Pancreas (tissue), 10 donors: ENCODE measurements around the gene CSF2RB. TPM values are rescaled to one million over a fixed set of nuclear protein-coding genes. Genes with fewer than 3 reads are reported as not detected.

Source experiments
- ATAC-seq, 4 donors: fragments of 200-7000 bp; cut with Tn5 transposase; one replicate each; pipeline versions ENCODE4 v1.8.0 to v1.9.1; 2020; ENCODE audit warnings: mild to moderate bottlenecking in 4 of 4, moderate library complexity in 4 of 4
- DNase-seq, 6 donors: peaks; one replicate each; pipeline ENCODE4 v3.0.0-alpha.2; 2020
- FAIRE-seq: peaks from 2 replicates; lab custom pipeline; 2012; peaks lifted over from hg19 to GRCh38; lab: Jason Lieb, UNC
- H3K27ac ChIP-seq, 4 donors: fragments of 200-600 bp; sonication (generic); 1 replicate in 3 of 4; 2 replicates in 1 of 4; pipeline versions ENCODE4 v1.5.0 to v1.8.0; 2020
- H3K27me3 ChIP-seq, 4 donors: fragments of 200-600 bp; one replicate each; pipeline ENCODE4 v1.8.0; 2021
- H3K36me3 ChIP-seq, 3 donors: fragments of 200-600 bp; sonication (generic) in 1 of 3; one replicate each; pipeline versions ENCODE4 v1.5.0 to v1.8.0; 2020 to 2021
- H3K4me1 ChIP-seq, 3 donors: fragments of 200-600 bp; one replicate each; pipeline ENCODE4 v1.8.0; 2021
- H3K4me3 ChIP-seq, 4 donors: fragments of 200-600 bp; sonication (generic) in 2 of 4; one replicate each; pipeline versions ENCODE4 v1.5.0 to v1.8.0; 2020 to 2021
- H3K9me3 ChIP-seq, 4 donors: fragments of 200-600 bp; one replicate each; pipeline ENCODE4 v1.8.0; 2021
- WGBS, 2 donors: extraction: QIAGEN DNeasy Blood & Tissue Kit; methylation state at CpG; one replicate each; pipeline ENCODE4 v1.1.7; 2013; 5-methylcytosine and 5-hydroxymethylcytosine counted together
- intact Hi-C, 3 donors: fragments of 100-400 bp; cut with DNase I; formaldehyde crosslinking; loops; one replicate each; pipeline versions ENCODE4 v1.11.1 to v1.14.2; 2022
- polyA plus RNA-seq, 2 donors: library from polyadenylated mRNA; stranded (reverse); fragments of 200-250 nt; gene quantifications; one replicate each; pipeline ENCODE4 v1.2.3, GENCODE V29; 2013
- total RNA-seq, 6 donors: library from RNA; stranded (reverse); fragmentation: NEBNext Ultra II Directional in 4 of 6; extraction: Animal tissue kit (Norgen Biotek cat#: 25700) in 4 of 6; gene quantifications; one replicate each; pipeline versions ENCODE4 v1.2.1 to v1.2.4, GENCODE V29; 2021 to 2023
- TF ChIP-seq, protein P1 (sequence below), 4 donors: fragments of 200-600 bp; sonication (generic) in 3 of 4; IDR thresholded peaks; one replicate each; pipeline versions ENCODE4 v1.5.0 to v1.8.0; 2021; ENCODE audit warnings: antibody characterized with exemption in 4 of 4
- donor health status: healthy with polysubstance abuse.
- donor health status: DM: no; HTN: no; CAD: no; lungs with moderate emphysema.
- donor health status: DM: no; HTN: no; CAD: no.
- donor health status: control.
- donor health status: control.
- donor health status: Bipolar disorder and iron deficiency.
- donor health status: DM: yes; HTN: yes; CAD: no.
- donor health status: DM: no; HTN: no; CAD: no.
- donor health status: DM: no; HTN: no; CAD: no.
- donor health status: DM: yes; HTN: yes; CAD: no.

CSF2RB gene
- total and polyA plus RNA-seq, 8 donors: 0.46 to 4.3 (median 1.8) TPM

DNA sequence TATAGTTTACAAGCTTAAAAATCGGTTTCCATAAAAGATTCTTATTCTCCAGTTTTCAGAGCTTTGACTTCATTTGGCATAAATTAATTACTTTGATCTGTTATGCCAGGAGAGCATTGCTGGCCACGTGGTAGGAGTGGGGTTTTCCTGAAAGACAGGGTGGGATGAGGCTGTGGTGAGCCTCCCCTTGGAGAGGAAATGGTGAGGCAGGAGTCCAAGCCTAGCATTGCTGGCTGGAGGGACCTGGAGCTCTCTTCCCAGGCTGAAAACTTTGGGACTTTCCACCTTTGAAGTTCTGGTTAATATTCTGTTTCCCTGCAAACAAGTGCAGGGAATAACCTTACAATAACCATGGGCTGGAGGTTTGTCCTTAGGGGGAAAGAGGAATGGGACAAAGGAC is 21.1 kb upstream of the CSF2RB start:
- peak in 1 of 4 donors; percentile 64 for ATAC-seq
- no peak for DNase-seq
- no peak for FAIRE-seq

DNA sequence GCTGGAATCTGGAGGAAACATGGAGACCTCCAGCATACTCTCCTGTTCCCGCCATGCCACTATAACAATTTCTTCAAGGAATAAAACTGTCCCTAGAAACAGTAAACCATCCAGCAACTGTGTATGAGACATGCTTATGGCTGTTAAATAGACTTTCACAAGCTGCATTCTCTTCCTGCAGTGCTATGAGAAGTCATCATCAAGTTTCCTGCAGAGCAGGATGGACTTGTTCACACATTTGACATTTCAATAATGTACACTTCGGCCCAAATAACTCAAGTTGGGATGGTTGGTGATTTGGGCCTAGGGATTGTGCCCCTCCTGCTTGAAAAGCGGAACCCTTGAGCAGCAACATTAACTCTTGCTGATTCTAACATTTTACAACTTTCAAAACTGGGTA is 20.2 kb upstream of the CSF2RB start:
- H3K36me3 ChIP-seq: no peaks in the 10 kb centered on the region
- H3K4me3 ChIP-seq: no peak overlapping the region
- H3K27ac ChIP-seq: no peak overlapping the region
- no peaks in the 10 kb centered on the region for H3K27me3 ChIP-seq
- DNase-seq (no peak), ATAC-seq (no peak), FAIRE-seq (no peak)
- TF ChIP-seq, protein P1, sequence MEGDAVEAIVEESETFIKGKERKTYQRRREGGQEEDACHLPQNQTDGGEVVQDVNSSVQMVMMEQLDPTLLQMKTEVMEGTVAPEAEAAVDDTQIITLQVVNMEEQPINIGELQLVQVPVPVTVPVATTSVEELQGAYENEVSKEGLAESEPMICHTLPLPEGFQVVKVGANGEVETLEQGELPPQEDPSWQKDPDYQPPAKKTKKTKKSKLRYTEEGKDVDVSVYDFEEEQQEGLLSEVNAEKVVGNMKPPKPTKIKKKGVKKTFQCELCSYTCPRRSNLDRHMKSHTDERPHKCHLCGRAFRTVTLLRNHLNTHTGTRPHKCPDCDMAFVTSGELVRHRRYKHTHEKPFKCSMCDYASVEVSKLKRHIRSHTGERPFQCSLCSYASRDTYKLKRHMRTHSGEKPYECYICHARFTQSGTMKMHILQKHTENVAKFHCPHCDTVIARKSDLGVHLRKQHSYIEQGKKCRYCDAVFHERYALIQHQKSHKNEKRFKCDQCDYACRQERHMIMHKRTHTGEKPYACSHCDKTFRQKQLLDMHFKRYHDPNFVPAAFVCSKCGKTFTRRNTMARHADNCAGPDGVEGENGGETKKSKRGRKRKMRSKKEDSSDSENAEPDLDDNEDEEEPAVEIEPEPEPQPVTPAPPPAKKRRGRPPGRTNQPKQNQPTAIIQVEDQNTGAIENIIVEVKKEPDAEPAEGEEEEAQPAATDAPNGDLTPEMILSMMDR (IDR thresholded peaks at IDR 0.05): no peak
- no peaks in the 10 kb centered on the region for H3K4me1 ChIP-seq
- intact Hi-C loops: no loop called here
- WGBS, 2 donors: 67 to 73% methylated on average over 3 of the region's 3 CpGs
- H3K9me3 ChIP-seq: no peaks in the 10 kb centered on the region

More for the DNA sequence above, 21.1 kb upstream of the CSF2RB start:
- H3K4me3 ChIP-seq: no peak overlapping the region
- H3K27ac ChIP-seq: no peak overlapping the region
- 28 to 40% methylated on average over 2 of the region's 2 CpGs for WGBS, 2 donors
- TF ChIP-seq, protein P1 (IDR thresholded peaks at IDR 0.05): no peak
- H3K9me3 ChIP-seq: no peaks in the 10 kb centered on the region
- no peaks in the 10 kb centered on the region for H3K4me1 ChIP-seq
- no peaks in the 10 kb centered on the region for H3K36me3 ChIP-seq
- intact Hi-C loops: no loop called here
- H3K27me3 ChIP-seq: no peaks in the 10 kb centered on the region

DNA sequence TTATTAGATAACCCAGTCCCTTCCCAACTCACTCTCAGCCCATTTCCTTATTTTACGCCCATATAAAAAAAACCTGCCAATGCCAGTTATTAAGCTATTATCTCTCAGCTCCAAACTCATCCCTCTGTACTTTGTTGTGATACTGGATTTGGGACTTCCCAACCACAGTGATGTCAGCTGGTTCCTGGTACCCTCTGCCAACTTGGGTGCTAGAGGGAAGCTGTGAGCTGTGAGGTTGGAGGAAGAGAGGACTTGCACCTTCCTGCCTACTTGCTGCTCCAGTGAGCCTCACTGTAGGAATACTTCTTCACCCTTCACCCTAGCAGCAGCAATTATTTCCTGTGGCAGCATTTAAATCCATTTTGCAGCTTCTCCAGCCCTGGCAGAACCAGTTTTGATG is 19.2 kb upstream of the CSF2RB start:
- no peaks in the 10 kb centered on the region for H3K36me3 ChIP-seq
- H3K4me3 ChIP-seq: no peak overlapping the region
- no peaks in the 10 kb centered on the region for H3K4me1 ChIP-seq
- DNase-seq (no peak), FAIRE-seq (no peak), ATAC-seq (peak in 1 of 4 donors; percentile 50)
- H3K27ac ChIP-seq: no peak overlapping the region
- no peaks in the 10 kb centered on the region for H3K27me3 ChIP-seq
- intact Hi-C loops: no loop called here
- WGBS, 2 donors: 79 to 96% methylated on average over 1 of the region's 1 CpG
- H3K9me3 ChIP-seq: no peaks in the 10 kb centered on the region
- TF ChIP-seq, protein P1 (IDR thresholded peaks at IDR 0.05): no peak

DNA sequence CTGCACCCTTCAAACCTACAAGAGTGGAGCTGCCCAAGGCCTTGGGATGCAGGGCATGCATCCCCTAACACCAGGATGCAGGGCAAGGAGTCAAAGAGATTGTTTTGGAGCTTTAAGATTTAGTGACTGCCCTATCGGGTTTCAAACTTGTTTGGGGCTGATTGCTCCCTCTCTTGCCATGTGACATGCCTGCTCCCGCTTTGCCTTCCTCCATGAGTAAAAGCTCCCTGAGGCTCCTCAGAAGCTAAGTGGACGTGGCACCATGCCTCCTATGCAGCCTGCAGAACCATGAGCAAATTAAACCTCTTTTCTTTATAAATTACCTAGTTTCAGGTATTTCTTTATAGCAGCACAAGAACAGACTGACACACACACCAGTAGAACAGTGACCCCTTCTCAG is 15.8 kb upstream of the CSF2RB start:
- TF ChIP-seq, protein P1 (IDR thresholded peaks at IDR 0.05): no peak
- no peak overlapping the region for H3K4me3 ChIP-seq
- FAIRE-seq: no peak
- H3K9me3 ChIP-seq: no peaks in the 10 kb centered on the region
- no peak overlapping the region for H3K27ac ChIP-seq
- no peak for ATAC-seq
- H3K36me3 ChIP-seq: no peaks in the 10 kb centered on the region
- intact Hi-C loops: no loop called here
- H3K27me3 ChIP-seq: no peaks in the 10 kb centered on the region
- H3K4me1 ChIP-seq: no peaks in the 10 kb centered on the region
- no peak for DNase-seq
- 60 to 61% methylated on average over 3 of the region's 3 CpGs for WGBS, 2 donors

DNA sequence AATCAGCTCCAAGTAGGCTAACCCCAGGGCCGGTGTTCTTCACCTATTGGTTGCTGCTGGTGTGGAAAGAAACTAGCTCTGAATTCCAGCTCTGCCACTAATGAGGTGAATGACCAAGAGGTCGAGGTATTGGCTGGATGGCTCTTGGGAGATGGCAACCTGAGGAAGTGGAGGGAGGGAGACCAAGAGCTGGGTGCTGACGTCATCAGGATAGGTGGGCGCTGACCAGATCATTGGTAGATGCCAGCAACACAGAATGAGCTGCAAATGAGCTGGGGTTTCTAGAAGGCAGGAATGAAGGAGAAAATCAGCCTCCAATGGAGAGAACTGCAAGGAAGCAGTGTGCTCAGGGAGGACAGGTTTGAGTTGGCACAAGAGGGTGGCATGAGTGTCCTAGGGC is 14.7 kb upstream of the CSF2RB start:
- no peak overlapping the region for H3K27ac ChIP-seq
- DNase-seq (no peak), ATAC-seq (no peak), FAIRE-seq (no peak)
- WGBS, 2 donors: 80 to 83% methylated on average over 4 of the region's 4 CpGs
- no peaks in the 10 kb centered on the region for H3K36me3 ChIP-seq
- no peaks in the 10 kb centered on the region for H3K9me3 ChIP-seq
- H3K4me3 ChIP-seq: no peak overlapping the region
- TF ChIP-seq, protein P1 (IDR thresholded peaks at IDR 0.05): no peak
- H3K4me1 ChIP-seq: no peaks in the 10 kb centered on the region
- intact Hi-C loops: no loop called here
- no peaks in the 10 kb centered on the region for H3K27me3 ChIP-seq
